T-helper 2 cell (primary cell): ENCODE measurements around the gene ZBED1.
"Not testable (repeated sequence)": the region's sequence is repeated elsewhere in the genome, so short reads cannot be mapped to it uniquely, and the experiment has no call there.

Experiments used
- DNase-seq, 5 experiments: peaks; one replicate each; pipeline versions ENCODE4 v3.0.0 to v3.0.0-alpha.2; 2012 to 2022

Gene ZBED1

GRCh38 chrX:2495595-2495994, 5.2 kb downstream of the ZBED1 start:
- no peak for DNase-seq

DNA sequence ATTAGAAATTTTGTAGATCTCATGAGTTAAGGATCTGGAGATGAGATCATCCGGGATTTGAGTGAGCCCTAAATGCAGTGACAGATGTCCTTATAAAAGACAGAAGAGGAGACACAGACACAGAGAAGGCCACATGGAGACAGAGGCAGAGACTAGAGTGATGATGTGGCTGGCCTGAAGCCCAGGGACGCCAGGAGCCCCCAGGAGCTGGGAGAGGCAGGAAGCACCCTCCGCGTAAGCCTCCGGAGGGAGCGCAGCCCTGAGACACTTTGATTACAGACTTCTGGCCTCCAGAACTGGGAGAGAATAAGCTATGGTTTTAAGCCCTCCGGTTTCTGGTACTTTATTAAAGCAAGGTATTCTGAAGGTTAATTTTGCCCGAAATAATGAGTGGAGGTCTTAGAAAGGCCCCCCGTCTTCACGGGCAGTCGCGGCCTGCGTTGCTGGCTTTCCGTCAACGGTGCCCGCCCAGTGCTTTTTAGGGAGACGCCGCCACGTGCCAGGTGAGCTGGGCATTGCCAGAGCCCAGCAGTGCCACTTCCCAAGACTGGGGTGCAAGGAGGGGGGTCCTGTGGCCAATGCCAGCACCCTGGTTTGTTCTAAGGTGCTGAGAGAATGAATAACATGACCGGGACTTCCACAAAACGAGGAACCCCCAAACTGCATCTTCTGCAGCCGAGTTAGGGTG, 8.1 kb downstream of the ZBED1 start:
- no peak for DNase-seq

- DNase-seq, result no peak
Measured at GRCh38 chrX:2490634-2491033, 10.1 kb downstream of the ZBED1 start.

DNA sequence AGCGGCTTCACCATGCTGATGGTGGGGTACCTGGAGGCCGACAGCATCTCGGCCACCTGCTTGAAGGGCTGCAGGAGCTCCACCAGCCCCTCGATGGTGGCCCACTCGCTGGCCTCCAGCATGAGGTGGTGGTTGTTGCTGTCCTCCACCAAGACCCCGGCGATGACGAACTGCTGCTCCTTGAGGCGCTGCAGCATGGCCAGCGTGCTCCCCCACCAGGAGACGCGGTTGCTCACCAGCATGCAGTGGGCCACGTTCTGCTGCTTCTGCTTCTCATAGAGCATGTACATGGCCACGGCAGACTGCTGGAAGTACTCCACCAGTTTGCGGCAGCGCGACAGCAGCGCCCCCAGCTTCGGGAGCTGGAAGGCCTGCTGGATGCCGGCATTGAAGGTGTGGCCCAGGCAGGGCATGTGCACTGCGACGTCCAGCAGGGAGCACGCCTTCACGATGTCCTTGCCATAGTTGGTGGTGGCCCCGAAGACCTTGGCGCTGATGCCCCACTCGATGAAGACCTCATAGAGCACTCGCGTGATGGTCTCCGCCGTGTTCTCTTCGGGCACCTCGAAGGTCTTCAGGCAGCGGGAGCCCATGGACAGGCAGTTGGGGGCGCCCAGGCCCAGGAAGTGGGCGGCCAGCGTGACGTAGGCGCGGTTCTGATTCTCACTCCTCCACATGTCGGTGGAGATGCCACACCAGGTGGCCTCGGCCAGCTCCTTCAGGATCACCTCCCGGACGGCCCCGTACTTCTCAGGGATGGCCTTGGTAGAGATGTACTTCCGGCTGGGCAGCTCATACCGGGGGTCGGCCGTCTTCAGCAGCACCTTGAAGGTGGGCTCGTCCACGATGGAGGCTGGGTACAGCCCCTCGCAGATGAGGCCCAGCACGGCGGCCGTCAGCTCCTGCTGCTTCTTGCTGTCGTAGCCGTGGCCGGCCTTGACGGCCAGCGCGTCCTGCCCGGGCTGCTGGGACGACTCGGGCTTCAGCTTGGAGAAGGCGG, 11.0 kb downstream of the ZBED1 start:
- no peak for DNase-seq

- DNase-seq, result no peak
Measured at GRCh38 chrX:2488621-2489285, 12.0 kb downstream of the ZBED1 start.

- DNase-seq, result no peak
Measured at GRCh38 chrX:2487366-2487765, 13.4 kb downstream of the ZBED1 start.

GRCh38 chrX:2486476-2487133, 14.2 kb downstream of the ZBED1 start:
- DNase-seq, result no peak

GRCh38 chrX:2485789-2486345, 14.9 kb downstream of the ZBED1 start:
- no peak for DNase-seq

DNA sequence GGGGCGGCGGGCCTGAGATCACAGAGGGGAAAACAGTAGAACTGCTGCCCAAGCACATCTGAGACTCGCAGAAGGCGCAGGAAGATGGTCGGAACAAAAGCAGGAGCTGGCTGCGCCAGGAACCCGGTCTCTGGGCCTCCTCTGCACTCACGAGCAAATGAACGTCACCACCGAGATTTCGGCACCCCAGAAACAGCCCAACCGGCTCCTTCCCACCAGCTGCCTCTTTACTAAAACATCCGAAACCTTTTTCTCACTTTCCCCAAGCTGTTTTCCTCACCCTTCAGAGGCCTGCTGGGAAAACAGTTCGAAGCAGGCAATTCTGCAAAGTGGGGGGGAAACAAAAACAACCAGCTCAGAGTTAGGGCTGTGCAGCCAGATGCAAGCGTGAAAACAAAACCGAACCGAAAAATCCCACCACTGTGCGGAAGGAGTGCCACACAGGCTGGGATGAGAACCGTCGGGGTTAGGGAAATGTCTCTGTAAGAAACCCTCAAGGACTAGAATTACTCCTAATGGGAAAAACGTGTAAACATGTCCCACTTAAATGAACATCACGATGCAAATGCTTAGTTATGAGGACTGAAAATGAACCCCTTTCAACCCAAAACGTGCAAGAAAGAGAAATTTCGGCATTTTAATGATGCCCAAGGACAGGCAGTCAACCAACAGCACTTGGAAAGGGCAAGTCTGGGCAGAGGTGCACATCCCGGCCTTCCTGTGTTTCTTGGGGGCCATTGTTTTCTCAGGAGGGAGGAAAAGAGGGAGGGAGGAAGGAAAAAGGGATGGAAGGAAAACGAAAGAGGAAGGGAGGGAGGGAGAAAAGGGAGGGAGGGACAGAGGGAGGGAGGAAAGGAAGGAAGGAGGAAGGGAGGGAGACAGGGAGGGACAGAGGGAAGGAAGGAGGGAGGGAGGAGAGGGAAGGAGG, 15.8 kb downstream of the ZBED1 start:
- DNase-seq, result no peak

DNA sequence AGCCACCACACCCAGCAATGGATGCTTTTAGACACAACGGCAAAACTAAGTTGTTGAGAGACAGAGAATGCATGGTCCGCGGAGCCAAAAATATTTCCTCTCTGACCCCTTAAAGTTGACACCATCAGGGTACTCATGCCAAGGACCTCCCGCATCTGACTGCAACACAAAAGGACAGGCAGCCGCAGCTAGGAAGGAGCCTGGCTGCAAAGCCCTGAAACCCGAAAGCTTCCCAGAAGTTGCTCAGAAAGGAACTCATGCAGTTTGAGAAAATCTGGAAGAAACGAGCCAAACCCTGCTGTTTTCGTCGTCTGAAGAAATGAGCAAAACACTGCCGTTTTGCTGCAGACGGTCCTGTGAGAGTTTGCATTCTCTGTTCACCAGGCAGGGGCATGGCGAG, 16.5 kb downstream of the ZBED1 start:
- no peak for DNase-seq

DNA sequence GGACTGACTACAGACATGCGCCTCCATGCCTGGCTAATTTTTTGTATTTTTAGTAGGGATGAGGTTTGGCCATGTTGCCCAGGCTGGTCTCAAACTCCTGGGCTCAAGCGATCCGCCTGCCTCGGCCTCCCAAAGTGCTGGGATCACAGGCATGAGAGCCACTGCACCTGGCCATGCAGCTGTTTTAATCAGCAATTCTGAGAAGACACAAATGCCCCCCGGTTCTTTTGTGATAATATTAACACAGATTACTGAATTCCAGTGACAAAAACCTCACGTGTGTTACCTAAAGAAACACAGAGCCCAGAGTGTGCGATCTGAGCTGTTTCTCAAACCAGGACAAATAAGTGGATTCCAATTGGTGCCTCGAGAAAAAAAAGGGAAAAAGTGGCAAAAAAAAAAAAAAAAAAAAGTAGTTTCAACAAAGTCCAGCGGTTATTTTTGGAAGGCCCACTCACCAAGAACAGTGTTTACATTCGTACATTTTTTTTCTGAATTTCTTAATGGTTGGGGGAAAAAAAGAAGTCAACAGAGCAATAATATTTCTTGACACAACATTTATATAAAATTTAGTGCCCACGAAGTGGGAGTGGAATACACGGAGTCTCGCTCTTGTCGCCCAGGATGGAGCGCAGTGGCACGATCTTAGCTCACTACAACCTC, 17.2 kb downstream of the ZBED1 start:
- DNase-seq, result no peak

DNA sequence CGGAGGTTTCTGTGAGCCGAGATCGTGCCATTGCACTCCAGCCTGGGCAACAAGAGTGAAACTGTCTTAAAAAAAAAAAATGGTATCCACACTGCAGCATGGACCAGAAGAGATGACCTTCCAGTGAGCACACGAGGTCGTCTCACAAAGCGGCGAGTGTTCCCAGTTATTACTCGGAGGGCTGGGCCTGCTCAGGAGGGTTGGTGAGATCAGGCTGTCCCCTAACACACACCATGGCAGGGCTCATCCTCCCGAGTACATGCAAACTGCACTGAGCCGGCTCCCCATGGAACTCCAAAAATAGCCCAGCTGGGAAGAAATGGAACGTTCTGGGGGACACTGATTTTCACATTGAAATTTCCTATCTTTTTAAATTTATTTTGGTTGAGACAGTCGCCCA, 19.2 kb downstream of the ZBED1 start:
- not testable (repeated sequence) for DNase-seq

DNA sequence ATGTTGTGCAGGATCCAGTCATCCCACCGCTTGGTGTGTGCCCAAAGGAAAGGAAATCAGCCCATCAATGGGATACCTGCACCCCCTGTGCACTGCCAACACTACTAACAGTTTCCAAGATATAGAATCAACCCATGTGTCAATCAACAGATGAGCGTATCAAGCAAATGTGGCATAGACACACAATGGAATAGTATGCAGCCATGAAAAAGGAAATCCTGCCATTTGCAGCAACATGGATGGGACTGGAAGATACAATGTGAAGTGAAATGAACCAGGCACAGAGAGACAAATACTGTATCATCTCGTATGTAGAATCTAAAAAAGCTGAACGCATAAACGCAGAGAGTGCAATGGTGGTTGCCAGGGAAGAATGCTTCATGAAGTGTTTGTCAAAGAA, 20.8 kb downstream of the ZBED1 start:
- not testable (repeated sequence) for DNase-seq

DNA sequence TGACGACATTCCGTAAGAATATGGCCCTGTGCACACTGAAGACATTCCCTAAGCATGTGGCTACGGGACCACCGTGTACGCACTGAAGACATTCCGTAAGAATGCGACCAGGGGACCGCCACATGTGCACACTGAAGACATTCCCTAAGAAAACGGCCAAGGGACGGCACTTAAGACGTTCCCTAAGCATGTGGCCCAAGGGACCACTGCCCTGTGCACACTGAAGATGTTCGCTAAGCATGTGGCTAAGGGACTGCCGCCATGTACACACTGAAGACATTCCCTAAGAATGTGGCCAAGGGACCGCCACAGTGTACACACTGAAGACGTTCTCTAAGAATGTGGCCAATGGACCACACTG, 21.4 kb downstream of the ZBED1 start:
- no peak for DNase-seq

GRCh38 chrX:2478546-2479419, 22.0 kb downstream of the ZBED1 start:
- DNase-seq, result no peak

- DNase-seq, result not testable (repeated sequence)
Measured at GRCh38 chrX:2477313-2477712, 23.5 kb downstream of the ZBED1 start.

DNA sequence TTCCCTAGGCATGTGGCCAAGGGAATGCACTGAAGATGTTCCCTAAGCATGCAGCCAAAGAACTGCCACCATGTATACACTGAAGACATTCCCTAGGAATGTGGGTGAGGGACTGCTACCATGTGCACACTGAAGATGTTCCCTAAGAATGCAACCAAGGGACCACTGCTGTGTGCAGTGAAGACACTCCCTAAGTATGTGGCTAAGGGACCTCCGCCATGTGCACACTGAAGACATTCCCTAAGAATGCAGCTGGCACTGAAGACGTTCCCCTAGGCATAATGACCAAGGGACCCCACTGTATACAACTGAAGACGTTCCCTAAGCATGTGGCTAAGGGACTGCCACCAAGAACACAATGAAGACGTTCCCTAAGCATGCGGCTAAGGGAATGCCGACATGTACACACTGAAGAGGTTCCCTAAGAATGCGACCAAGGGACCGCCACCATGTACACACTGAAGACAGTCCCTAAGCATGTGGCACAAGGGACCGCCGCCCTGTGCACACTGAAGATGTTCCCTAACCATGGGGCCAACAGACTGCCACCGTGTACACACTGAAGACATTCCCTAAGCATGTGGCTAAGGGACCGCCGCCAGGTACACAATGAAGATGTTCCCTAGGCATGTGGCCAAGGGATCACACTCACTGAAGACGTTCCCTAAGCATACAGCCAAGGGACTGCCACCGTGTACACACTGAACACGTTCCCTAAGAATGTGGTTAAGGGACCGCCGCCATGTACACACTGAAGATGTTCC, 25.6 kb downstream of the ZBED1 start:
- DNase-seq, result no peak

DNA sequence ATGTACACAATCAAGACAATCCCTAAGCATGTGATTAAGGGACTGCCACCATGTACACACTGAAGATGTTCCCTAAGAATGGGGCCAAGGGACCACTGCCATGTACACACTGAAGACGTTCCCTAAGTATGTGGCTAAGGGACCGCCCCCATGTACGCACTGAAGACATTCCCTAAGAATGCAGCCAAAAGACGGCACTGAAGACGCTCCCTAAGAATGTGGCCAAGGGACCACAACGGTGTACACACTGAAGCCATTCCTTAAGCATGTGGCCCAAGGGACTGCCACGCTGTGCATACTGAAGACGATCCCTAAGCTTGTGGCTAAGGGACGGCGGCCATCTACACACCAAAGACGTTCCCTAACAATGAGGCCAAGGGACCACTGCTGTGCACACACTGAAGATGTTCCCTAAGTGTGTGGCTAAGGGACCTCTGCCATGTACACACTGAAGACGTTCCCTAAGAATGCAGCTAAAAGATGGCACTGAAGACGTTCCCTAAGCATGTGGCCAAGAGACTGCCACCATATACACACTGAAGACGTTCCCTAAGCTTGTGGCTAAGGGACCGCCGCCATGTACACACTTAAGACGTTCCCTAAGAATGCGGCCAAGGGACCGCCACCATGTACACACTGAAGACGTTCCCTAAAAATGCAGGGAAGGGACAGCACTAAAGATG, 26.4 kb downstream of the ZBED1 start:
- no peak for DNase-seq
